HepG2 (cell line): ENCODE data around the gene TOM1L1. TPM values are rescaled to one million over a fixed set of nuclear protein-coding genes. Genes with fewer than 3 reads are reported as not detected.
A peak's percentile ranks its signal among the peaks of the same experiment; 100 is the strongest.

Experiments
- ATF5 ChIP-seq: sonication (generic); formaldehyde crosslinking; IDR thresholded peaks from 2 replicates; pipeline ENCODE4 v1.4.0; 2020; ENCODE audit warnings: mild to moderate bottlenecking, low read depth, missing genetic modification reagents
- EHMT2 ChIP-seq: fragments of 200-600 bp; sonication (generic); IDR thresholded peaks from 2 replicates; pipeline ENCODE4 v1.7.0; 2017; ENCODE audit warnings: antibody characterized with exemption, low read depth, low read length, borderline replicate concordance
- ELF4 ChIP-seq: sonication (generic); formaldehyde crosslinking; IDR thresholded peaks from 2 replicates; pipeline ENCODE4 v1.5.0; 2020; ENCODE audit warnings: missing genetic modification reagents, mild to moderate bottlenecking, moderate library complexity, borderline replicate concordance
- KMT2A ChIP-seq: sonication (generic); formaldehyde crosslinking; IDR thresholded peaks from 2 replicates; pipeline ENCODE4 v1.4.0; 2020; ENCODE audit warnings: missing genetic modification reagents
- MAZ ChIP-seq, 2 experiments: sonication (generic) in 1 of 2; formaldehyde crosslinking in 1 of 2; IDR thresholded peaks; 2 replicates each; pipeline versions ENCODE4 v1.5.0 to v1.6.1; 2012 to 2020; ENCODE audit warnings: low read depth in 2 of 2, mild to moderate bottlenecking in 2 of 2, borderline replicate concordance in 1 of 2, improper control_type of control experiment in 1 of 2, low read length in 1 of 2, missing genetic modification reagents in 1 of 2, moderate library complexity in 1 of 2
- RERE ChIP-seq: IDR thresholded peaks from 2 replicates; pipeline ENCODE4 v1.6.1; 2016; ENCODE audit warnings: low read depth, missing genetic modification reagents, missing compliant biosample characterization
- ZNF225 ChIP-seq: sonication (generic); formaldehyde crosslinking; IDR thresholded peaks from 2 replicates; pipeline ENCODE4 v1.4.0; 2020; ENCODE audit warnings: mild to moderate bottlenecking, missing genetic modification reagents
- ZNF260 ChIP-seq: sonication (generic); formaldehyde crosslinking; IDR thresholded peaks from 2 replicates; pipeline ENCODE4 v1.4.0; 2020; ENCODE audit warnings: missing genetic modification reagents, low read depth, mild to moderate bottlenecking, borderline replicate concordance
- ZNF513 ChIP-seq: sonication (generic); formaldehyde crosslinking; conservative IDR thresholded peaks from 2 replicates; pipeline ENCODE4 v1.5.0; 2020; ENCODE audit warnings: missing genetic modification reagents
- polyA plus RNA-seq, 8 experiments: library from polyadenylated mRNA; depleted of rRNA in 3 of 8; stranded (reverse) in 7 of 8; unstranded in 1 of 8; fragments of >200 nt; fragmentation: Illumina TruSeq in 4 of 8; extraction: Trizol in 4 of 8; gene quantifications; 2 replicates each; pipeline versions ENCODE4 v1.2.1 to v1.2.3, GENCODE V29; 2011 to 2016; ENCODE audit warnings: low read depth in 4 of 8, missing spikeins in 1 of 8, mixed read lengths in 1 of 8; ENCODE audit not compliant: insufficient read depth in 1 of 8
- total RNA-seq, 5 experiments: library from RNA; depleted of rRNA; stranded (reverse); fragments of >200 nt; fragmentation: Illumina TruSeq; extraction: Trizol; gene quantifications; 2 replicates each; pipeline ENCODE4 v1.2.3, GENCODE V29; 2016; ENCODE audit warnings: low read depth in 1 of 5
- TF ChIP-seq, protein P1 (sequence below): sonication (generic); formaldehyde crosslinking; IDR thresholded peaks from 2 replicates; pipeline ENCODE4; 2020; ENCODE audit warnings: missing genetic modification reagents, mild to moderate bottlenecking, borderline replicate concordance
- TF ChIP-seq, protein P2 (sequence below): IDR thresholded peaks from 2 replicates; pipeline ENCODE4 v1.6.1; 2012; ENCODE audit warnings: low read depth, low read length, improper control_type of control experiment
- TF ChIP-seq, protein P3 (sequence below): sonication (generic); formaldehyde crosslinking; IDR thresholded peaks from 2 replicates; pipeline ENCODE4 v1.5.0; 2020; ENCODE audit warnings: missing genetic modification reagents

TOM1L1 gene
- total and polyA plus RNA-seq, 2 of the 13 experiments (the other 11 are each of a cell fraction or from before 2014, with no cell fraction given) = 45.3 to 51.3 TPM

DNA sequence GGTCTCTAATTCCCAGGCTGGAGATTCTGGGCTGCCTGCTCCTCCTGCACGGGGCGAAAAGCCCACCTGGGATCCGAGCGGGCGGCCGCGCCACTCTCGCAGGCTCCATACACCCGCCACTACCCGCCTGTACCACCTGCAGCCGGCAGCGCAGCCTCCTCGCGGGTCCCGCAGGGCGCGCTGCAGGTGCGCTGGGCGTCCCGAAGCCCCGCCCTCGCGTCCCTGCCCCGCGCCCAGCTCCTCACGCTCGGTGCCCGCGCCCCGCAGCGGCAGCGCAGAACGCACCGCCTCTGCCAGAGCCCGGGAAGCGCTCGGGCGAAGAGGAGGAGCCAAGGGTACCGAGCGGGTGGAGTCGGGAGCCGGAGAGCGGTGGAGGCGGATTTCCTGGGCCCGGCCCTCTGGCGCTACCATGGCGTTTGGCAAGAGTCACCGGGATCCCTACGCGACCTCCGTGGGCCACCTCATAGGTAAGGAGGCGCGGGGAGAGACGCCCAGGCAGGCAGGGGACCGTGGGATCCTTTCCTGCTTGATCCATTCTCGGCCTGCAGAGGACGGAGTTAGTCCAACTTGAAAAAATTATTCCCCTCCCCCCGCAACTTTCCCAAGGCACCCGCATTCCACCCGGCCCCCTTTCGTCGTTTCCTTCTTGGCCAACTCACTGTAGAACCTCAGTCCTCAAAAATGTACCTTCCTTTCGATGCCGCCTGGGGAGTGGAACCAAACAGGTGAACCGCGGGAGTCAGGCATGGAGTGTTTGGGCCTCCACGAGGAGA lies at the start of gene TOM1L1 (continued):
- no peak for TF ChIP-seq RERE
- TF ChIP-seq, protein P1, sequence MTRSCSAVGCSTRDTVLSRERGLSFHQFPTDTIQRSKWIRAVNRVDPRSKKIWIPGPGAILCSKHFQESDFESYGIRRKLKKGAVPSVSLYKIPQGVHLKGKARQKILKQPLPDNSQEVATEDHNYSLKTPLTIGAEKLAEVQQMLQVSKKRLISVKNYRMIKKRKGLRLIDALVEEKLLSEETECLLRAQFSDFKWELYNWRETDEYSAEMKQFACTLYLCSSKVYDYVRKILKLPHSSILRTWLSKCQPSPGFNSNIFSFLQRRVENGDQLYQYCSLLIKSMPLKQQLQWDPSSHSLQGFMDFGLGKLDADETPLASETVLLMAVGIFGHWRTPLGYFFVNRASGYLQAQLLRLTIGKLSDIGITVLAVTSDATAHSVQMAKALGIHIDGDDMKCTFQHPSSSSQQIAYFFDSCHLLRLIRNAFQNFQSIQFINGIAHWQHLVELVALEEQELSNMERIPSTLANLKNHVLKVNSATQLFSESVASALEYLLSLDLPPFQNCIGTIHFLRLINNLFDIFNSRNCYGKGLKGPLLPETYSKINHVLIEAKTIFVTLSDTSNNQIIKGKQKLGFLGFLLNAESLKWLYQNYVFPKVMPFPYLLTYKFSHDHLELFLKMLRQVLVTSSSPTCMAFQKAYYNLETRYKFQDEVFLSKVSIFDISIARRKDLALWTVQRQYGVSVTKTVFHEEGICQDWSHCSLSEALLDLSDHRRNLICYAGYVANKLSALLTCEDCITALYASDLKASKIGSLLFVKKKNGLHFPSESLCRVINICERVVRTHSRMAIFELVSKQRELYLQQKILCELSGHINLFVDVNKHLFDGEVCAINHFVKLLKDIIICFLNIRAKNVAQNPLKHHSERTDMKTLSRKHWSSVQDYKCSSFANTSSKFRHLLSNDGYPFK (CRISPR knock-in tag) = peak; percentile 48; the same call in 1 of the 2 replicates
- no peak for TF ChIP-seq ZNF260
- 0 out of 2 replicates have a peak, but pooled peaks have one; percentile 24 for TF ChIP-seq MAZ (IDR thresholded peaks at IDR 0.05; ENCODE audit: borderline replicate concordance, low read depth, low read length)
- TF ChIP-seq MAZ (CRISPR knock-in tag; IDR thresholded peaks at IDR 0.05; ENCODE audit: low read depth) = peak; percentile 90
- TF ChIP-seq ZNF513 (CRISPR knock-in tag) = no peak
- no peak for TF ChIP-seq EHMT2
- TF ChIP-seq, protein P2, sequence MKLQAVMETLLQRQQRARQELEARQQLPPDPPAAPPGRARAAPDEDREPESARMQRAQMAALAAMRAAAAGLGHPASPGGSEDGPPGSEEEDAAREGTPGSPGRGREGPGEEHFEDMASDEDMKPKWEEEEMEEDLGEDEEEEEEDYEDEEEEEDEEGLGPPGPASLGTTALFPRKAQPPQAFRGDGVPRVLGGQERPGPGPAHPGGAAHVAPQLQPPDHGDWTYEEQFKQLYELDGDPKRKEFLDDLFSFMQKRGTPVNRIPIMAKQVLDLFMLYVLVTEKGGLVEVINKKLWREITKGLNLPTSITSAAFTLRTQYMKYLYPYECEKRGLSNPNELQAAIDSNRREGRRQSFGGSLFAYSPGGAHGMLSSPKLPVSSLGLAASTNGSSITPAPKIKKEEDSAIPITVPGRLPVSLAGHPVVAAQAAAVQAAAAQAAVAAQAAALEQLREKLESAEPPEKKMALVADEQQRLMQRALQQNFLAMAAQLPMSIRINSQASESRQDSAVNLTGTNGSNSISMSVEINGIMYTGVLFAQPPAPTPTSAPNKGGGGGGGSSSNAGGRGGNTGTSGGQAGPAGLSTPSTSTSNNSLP = no peak
- TF ChIP-seq, protein P3, sequence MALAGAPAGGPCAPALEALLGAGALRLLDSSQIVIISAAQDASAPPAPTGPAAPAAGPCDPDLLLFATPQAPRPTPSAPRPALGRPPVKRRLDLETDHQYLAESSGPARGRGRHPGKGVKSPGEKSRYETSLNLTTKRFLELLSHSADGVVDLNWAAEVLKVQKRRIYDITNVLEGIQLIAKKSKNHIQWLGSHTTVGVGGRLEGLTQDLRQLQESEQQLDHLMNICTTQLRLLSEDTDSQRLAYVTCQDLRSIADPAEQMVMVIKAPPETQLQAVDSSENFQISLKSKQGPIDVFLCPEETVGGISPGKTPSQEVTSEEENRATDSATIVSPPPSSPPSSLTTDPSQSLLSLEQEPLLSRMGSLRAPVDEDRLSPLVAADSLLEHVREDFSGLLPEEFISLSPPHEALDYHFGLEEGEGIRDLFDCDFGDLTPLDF (CRISPR knock-in tag) = no peak
- 0 out of 2 replicates have a peak, but pooled peaks have one; percentile 51 for TF ChIP-seq KMT2A (CRISPR knock-in tag)
- TF ChIP-seq ELF4 (CRISPR knock-in tag) = no peak
- TF ChIP-seq ATF5 (CRISPR knock-in tag) = no peak
- TF ChIP-seq ZNF225 (CRISPR knock-in tag) = no peak
